D721Med (cell line): Measurements from ENCODE around the gene JMJD7.

ENCODE experiments used
- DNase-seq: peaks from one replicate; pipeline ENCODE4 v3.0.0; 2011; ENCODE audit warnings: low spot score; ENCODE audit not compliant: insufficient read length
- FAIRE-seq: peaks from 2 replicates; lab custom pipeline; 2011; peaks lifted over from hg19 to GRCh38; lab: Jason Lieb, UNC
- CTCF ChIP-seq: IDR thresholded peaks from 2 replicates; pipeline ENCODE4 v1.5.1; 2012; ENCODE audit warnings: mild to moderate bottlenecking, control low read depth; ENCODE audit not compliant: insufficient read depth; ENCODE audit errors: missing control alignments

The JMJD7 gene

GRCh38 chr15:41836073-41836472 is 8.2 kb downstream of the JMJD7 start:
- no peak for FAIRE-seq
- DNase-seq, result no peak
- no peak for TF ChIP-seq CTCF

GRCh38 chr15:41836713-41837454 is 9.0 kb downstream of the JMJD7 start:
- no peak for DNase-seq
- no peak for FAIRE-seq
- TF ChIP-seq CTCF, result no peak

GRCh38 chr15:41838400-41838897 is 10.6 kb downstream of the JMJD7 start, which contains the start of gene PLA2G4B:
Gene PLA2G4B (plus strand): TSS chr15:41838847. CDS start chr15:41838914, 67 bp downstream.
- FAIRE-seq (no peak), DNase-seq (no peak)
- no peak for TF ChIP-seq CTCF

- DNase-seq (no peak), FAIRE-seq (no peak)
- no peak for TF ChIP-seq CTCF
Measured at GRCh38 chr15:41839781-41840491, 12.0 kb downstream of the JMJD7 start.

GRCh38 chr15:41840673-41841072 is 12.8 kb downstream of the JMJD7 start:
- DNase-seq (no peak), FAIRE-seq (no peak)
- TF ChIP-seq CTCF, result no peak

- DNase-seq (no peak), FAIRE-seq (no peak)
- no peak for TF ChIP-seq CTCF
Measured at GRCh38 chr15:41841131-41841530, 13.2 kb downstream of the JMJD7 start.
